Measurements from ENCODE around the gene KRT38. TPM values are rescaled to one million over a fixed set of nuclear protein-coding genes. Genes with fewer than 3 reads are reported as not detected.

The KRT38 gene
- polyA plus RNA-seq, 1 of the 3 experiments (the other 2 are of a cell fraction), result not detected

GRCh38 chr17:41416479-41416878 lies 24.3 kb downstream of the KRT38 start:
- Histone ChIP-seq H3K36me3 (replicated peaks in 1 of 2; ENCODE audit: control insufficient read depth in 1 of 2, insufficient read depth in 2 of 2, low read length in 1 of 2) (no peaks in the 10 kb centered on the region), H3K9me2 (no peaks in the 10 kb centered on the region), H3K9ac (no peak overlapping the region), H3K9me3 (no peaks in the 10 kb centered on the region), H3K4me3 (ENCODE audit: low read depth in 2 of 2, low read length in 1 of 2) (no peak overlapping the region), H2AFZ (ENCODE audit: low read depth) (no peak overlapping the region), H3K27ac (ENCODE audit: low read depth in 2 of 2, low read length in 1 of 2) (peak overlapping the region in 1 of 2 experiments; percentile 36; a peak in 1 of 4 replicates), H3K4me1 (ENCODE audit: control insufficient read depth in 1 of 2, insufficient read depth in 2 of 2, low read depth in 1 of 2, low read length in 1 of 2) (peaks cover 0 to 45% of the 10 kb centered on the region in 2 experiments; a peak in 3 of 4 replicates), H4K20me1 (ENCODE audit: insufficient read depth) (no peaks in the 10 kb centered on the region), H3K27me3 (ENCODE audit: insufficient read depth) (no peaks in the 10 kb centered on the region), H3K4me2 (no peak overlapping the region), H3K79me2 (ENCODE audit: insufficient read depth) (no peaks in the 10 kb centered on the region), H3F3A (replicated peaks; ENCODE audit: insufficient read depth) (peaks cover 4% of the 10 kb centered on the region)
- DNase-seq, result no peak
- 75% methylated on average over 5 of the region's 5 CpGs for WGBS (ENCODE audit: low lambda C conversion rate)
- POLR2A ChIA-PET, result no interaction called here
- no peak for TF ChIP-seq CTCF (IDR thresholded peaks at IDR 0.05)
- no peak for TF ChIP-seq EP300 (IDR thresholded peaks at IDR 0.05; ENCODE audit: borderline replicate concordance in 1 of 2, low read depth in 1 of 2, low read length in 1 of 2)
- CTCF ChIA-PET, result interaction anchor here (0.8 to 2.9 kb wide), 4 partner anchors 133 to 499 kb away, joined by 3 to 11 read pairs (median 3); no protein-coding TSS in a partner anchor

GRCh38 chr17:41415833-41416335 lies 24.9 kb downstream of the KRT38 start:
- CTCF ChIA-PET, result interaction anchor here (0.8 to 2.9 kb wide), 3 partner anchors 133 to 499 kb away, joined by 3 to 11 read pairs (median 3); no protein-coding TSS in a partner anchor
- no peak for DNase-seq
- Histone ChIP-seq H3K27ac (ENCODE audit: low read depth in 2 of 2, low read length in 1 of 2) (peak overlapping the region in 1 of 2 experiments; percentile 36; a peak in 1 of 4 replicates), H3K4me3 (ENCODE audit: low read depth in 2 of 2, low read length in 1 of 2) (no peak overlapping the region), H3K79me2 (ENCODE audit: insufficient read depth) (no peaks in the 10 kb centered on the region), H3K9me2 (no peaks in the 10 kb centered on the region), H3K9ac (no peak overlapping the region), H3K27me3 (ENCODE audit: insufficient read depth) (no peaks in the 10 kb centered on the region), H3K4me2 (no peak overlapping the region), H3F3A (replicated peaks; ENCODE audit: insufficient read depth) (peaks cover 4% of the 10 kb centered on the region), H3K4me1 (ENCODE audit: control insufficient read depth in 1 of 2, insufficient read depth in 2 of 2, low read depth in 1 of 2, low read length in 1 of 2) (peaks cover 0 to 39% of the 10 kb centered on the region in 2 experiments; a peak in 3 of 4 replicates), H3K9me3 (no peaks in the 10 kb centered on the region), H4K20me1 (ENCODE audit: insufficient read depth) (no peaks in the 10 kb centered on the region), H2AFZ (ENCODE audit: low read depth) (no peak overlapping the region), H3K36me3 (replicated peaks in 1 of 2; ENCODE audit: control insufficient read depth in 1 of 2, insufficient read depth in 2 of 2, low read length in 1 of 2) (no peaks in the 10 kb centered on the region)
- no peak for TF ChIP-seq ZBTB33 (IDR thresholded peaks at IDR 0.05; ENCODE audit: borderline replicate concordance, low read depth)
- 0 out of 2 replicates have a peak, but pooled peaks have one; percentile 11 for TF ChIP-seq RXRA (IDR thresholded peaks at IDR 0.05; ENCODE audit: borderline replicate concordance, low read depth)
- TF ChIP-seq JUND (IDR thresholded peaks at IDR 0.05), result 0 out of 2 replicates have a peak, but pooled peaks have one; percentile 11
- POLR2A ChIA-PET, result no interaction called here
- WGBS (ENCODE audit: low lambda C conversion rate), result 44% methylated on average over 3 of the region's 3 CpGs

- ChIA-PET CTCF (interaction anchor here (2.9 kb wide), 1 partner anchor 134 kb away, joined by 11 read pairs; no protein-coding TSS in a partner anchor), POLR2A (no interaction called here)
- Histone ChIP-seq H2AFZ (ENCODE audit: low read depth) (no peak overlapping the region), H4K20me1 (ENCODE audit: insufficient read depth) (no peaks in the 10 kb centered on the region), H3K9me2 (no peaks in the 10 kb centered on the region), H3K4me1 (ENCODE audit: control insufficient read depth in 1 of 2, insufficient read depth in 2 of 2, low read depth in 1 of 2, low read length in 1 of 2) (peaks cover 0 to 35% of the 10 kb centered on the region in 2 experiments; a peak in 3 of 4 replicates), H3K27me3 (ENCODE audit: insufficient read depth) (no peaks in the 10 kb centered on the region), H3K9me3 (no peaks in the 10 kb centered on the region), H3K27ac (ENCODE audit: low read depth in 2 of 2, low read length in 1 of 2) (no peak overlapping the region), H3K4me3 (ENCODE audit: low read depth in 2 of 2, low read length in 1 of 2) (no peak overlapping the region), H3K9ac (no peak overlapping the region), H3K79me2 (ENCODE audit: insufficient read depth) (no peaks in the 10 kb centered on the region), H3F3A (replicated peaks; ENCODE audit: insufficient read depth) (peaks cover under 1% of the 10 kb centered on the region), H3K4me2 (no peak overlapping the region; the same call in 1 of the 2 replicates), H3K36me3 (replicated peaks in 1 of 2; ENCODE audit: control insufficient read depth in 1 of 2, insufficient read depth in 2 of 2, low read length in 1 of 2) (no peaks in the 10 kb centered on the region)
- no peak for DNase-seq
- TF ChIP-seq TAF1 (IDR thresholded peaks at IDR 0.05; ENCODE audit: borderline replicate concordance, low read depth, low read length), result no peak
- TF ChIP-seq JUND (IDR thresholded peaks at IDR 0.05), result no peak
- no peak for TF ChIP-seq TCF12 (IDR thresholded peaks at IDR 0.05)
- TF ChIP-seq POLR2AphosphoS5 (IDR thresholded peaks at IDR 0.05; ENCODE audit: low read depth, low read length), result no peak
- no peak for TF ChIP-seq RFX5 (IDR thresholded peaks at IDR 0.05; ENCODE audit: low read length)
- TF ChIP-seq TEAD4 (IDR thresholded peaks at IDR 0.05; ENCODE audit: borderline replicate concordance, insufficient read depth), result no peak
- TF ChIP-seq NRF1 (IDR thresholded peaks at IDR 0.05; ENCODE audit: low read depth, low read length), result no peak
- no peak for TF ChIP-seq GABPA (IDR thresholded peaks at IDR 0.05; ENCODE audit: low read depth)
- 80% methylated on average over 4 of the region's 4 CpGs for WGBS (ENCODE audit: low lambda C conversion rate)
Measured at GRCh38 chr17:41415411-41415810, 25.4 kb downstream of the KRT38 start.
